G401 (cell line): ENCODE results near the gene RIOK3. TPM values are rescaled to one million over a fixed set of nuclear protein-coding genes. Genes with fewer than 3 reads are reported as not detected.

Source experiments
- DNase-seq: peaks from one replicate; pipeline ENCODE4 v3.0.0-alpha.2; 2015; ENCODE audit warnings: low spot score
- in situ Hi-C: cut with HindIII; loops from 2 replicates; pipeline ENCODE4 v1.10.0; 2016; ENCODE audit warnings: low sequenced_read_pairs, mixed read lengths
- total RNA-seq: library from RNA; depleted of rRNA; stranded (reverse); fragments of >200 nt; shearing (Covaris generic); gene quantifications from 2 replicates; pipeline ENCODE4 v1.2.3, GENCODE V29; 2014; rRNA removed

The RIOK3 gene
- total RNA-seq, 1 experiment from 2014 or later = 50.2 TPM

DNA sequence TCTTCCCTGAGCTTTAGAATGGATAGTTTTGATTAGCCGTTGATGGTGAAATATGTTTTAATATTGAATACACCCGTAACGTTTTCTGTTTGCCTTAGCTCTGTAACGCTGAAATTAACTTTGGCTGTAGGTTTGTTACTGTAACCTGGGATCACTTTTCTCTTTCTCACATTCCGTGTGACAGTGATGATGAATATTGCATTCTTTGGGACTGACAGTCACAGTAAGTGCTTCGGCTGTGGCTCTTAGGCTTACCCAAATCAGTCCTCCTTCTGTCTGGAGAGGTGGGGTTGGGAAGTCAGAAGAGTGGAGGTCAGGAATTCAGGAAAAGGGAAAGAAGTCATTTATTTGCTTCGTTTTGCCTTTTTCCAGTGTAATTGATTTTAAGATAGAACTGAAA, 68.2 kb downstream of the RIOK3 start:
- no peak for DNase-seq
- in situ Hi-C loops = no loop called here

DNA sequence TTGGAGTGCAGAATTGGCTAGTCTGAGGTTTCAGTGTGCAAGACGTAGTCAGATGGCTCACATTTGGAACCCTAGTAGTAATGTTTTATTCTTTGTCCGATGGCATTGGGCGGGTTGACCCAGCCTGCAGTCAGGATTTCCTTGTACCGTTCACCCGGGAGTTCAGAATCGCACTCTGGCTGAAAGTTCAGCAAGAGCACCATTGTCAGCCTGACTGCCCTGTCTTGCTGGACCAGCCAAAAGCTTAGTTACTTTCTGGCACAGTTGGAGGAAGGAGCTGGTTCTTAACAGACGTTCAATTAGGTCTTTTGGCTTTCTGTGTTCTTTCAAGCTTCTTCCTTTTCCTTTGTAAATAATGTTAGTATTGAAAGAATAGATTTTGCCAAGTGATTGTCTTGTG, 68.8 kb downstream of the RIOK3 start:
- in situ Hi-C loops = no loop called here
- no peak for DNase-seq

DNA sequence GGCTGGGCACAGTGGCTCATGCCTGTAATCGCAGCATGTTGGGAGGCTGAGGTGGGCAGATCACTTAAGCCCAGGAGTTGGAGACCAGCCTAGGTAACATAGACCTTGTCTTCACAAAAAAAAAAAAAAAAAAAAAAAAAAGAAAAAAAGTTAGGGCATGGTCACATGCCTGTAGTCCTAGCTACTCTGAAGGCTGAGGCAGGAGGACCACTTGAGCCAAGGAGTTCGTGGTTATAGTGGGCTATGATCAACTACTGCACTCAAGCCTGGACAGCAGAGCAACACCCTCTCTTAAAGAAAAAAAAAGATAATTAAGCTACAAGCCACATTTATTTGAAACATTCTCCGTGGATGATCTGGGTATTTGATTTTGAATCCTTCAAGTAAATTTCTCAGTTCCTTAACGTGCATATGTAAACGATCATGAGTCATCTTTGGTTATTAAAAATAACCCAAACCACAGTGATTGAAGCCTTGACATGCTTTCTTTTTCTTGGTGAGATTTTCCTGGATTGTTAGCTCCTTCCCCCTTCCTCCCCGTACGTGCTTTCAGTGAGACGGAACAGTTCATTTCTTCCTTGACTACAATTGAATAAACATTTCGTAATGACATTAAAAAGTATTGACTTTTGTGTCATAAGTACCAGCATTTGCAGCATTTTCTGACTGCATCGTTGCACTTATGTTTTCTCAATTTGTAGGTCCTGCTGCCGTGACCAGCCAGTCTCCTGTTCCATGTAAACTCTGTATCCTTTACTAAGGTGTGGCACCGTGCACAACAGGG, 70.5 kb downstream of the RIOK3 start:
- no peak for DNase-seq
- in situ Hi-C loops = no loop called here

DNA sequence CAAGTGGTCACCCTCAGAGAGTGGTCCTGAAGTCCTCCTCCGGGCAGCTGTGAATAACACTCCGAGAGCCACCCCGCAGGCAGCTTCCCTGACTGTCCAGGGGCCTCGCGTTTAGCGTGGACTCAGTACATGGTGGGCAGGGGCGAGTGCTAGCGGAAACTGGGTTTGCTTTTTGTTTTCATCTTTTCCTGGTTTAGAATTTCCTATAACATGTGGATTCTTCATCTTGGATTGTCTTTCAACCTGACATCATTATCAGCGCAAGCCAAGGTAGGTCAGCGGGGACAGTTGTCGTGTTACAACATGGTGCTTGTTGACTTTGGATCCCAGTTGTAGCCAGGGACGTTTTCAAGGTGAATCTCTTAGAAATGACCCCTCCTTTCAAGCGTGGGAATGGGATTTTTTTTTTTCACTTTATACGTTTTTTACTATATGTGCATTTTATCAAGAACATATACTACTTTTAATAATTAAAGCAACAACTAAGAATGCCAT, 71.2 kb downstream of the RIOK3 start:
- in situ Hi-C loops = no loop called here

DNA sequence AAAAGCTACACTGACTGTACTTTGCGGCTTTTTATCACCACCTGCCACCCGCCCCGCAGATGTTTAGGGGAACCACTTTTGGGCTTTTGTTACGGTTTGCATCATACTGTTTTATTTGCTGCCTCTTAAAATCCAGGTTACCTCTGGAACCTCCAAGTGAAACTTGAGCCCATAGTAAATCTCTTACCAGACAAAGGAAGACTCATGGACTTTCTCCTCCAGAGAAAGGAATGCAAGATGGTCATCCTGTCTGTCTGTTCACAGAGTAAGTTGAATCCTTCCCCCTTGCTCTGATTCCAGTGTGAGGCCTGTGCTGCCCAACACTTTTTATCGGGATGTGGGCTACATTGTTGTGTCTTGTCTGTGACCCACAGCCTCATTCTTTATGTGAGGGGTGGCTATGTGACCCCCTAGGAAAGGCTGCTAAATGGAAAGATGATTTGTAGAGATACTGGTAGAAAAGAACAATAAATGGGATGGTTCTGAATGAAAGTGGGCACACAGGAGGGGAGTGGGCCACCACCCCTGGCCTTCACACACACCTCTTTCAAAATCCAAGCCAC, 73.5 kb downstream of the RIOK3 start:
- in situ Hi-C loops = no loop called here
- DNase-seq = no peak

More for the DNA sequence above, 71.2 kb downstream of the RIOK3 start:
- no peak for DNase-seq

DNA sequence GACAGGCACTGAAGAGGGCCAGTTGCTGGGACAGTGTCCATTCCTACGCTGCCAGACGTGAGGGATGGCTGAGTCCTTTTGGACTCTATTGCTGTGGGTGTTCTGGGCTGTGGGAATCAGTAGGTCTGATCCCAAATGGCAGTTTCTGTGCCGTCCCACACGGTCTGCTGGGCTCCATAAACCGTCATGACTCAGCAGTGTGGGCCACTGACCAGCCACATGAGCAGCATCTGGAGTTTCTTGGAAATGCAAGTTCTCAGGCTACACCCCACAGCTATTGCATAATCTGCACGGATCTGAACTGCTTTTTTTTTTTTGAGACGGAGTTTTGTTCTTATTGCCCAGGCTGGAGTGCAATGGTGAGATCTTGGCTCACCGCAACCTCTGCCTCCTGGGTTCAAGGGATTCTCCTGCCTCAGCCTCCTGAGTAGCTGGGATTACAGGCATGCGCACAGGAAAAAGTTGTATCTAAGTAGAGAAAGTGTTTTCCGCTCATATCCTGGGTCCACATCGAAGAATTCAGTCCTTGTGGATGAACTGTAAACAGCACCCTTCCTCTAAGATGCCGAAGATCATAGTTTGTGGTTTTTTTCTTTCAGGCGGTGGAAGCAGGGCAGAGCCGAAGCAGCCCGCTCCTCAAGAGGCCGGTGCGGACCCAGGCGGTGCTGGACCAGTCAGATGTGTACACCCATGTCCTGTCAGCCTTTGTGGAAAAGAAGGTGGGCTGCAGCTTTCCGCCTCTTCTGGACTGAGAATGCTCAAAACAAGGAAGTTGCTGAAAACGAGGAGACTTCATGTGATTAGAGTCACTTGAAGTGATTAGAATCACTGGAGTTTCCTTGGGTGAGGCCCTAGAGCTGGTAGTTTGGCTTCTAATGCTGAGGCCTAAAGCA, 75.7 kb downstream of the RIOK3 start:
- no peak for DNase-seq
- in situ Hi-C loops = no loop called here

DNA sequence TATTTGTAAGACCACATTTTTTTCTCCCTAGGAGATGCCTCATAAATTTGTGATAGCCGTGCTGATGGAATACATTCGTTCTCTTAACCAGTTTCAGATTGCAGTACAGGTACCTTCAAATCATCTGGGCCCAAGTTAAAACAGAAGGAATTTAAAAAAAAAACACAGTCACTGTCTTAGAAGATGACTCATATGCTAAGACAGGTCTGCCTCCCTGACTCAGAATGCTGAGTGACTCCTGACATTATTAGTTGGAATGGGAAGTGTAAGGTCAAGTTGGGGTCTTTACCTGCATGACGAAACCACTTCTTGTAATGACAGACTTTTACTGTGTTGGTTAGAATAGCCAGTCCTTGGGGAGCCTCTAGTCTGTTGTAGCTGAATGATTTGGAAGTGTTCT, 76.5 kb downstream of the RIOK3 start:
- DNase-seq = no peak
- in situ Hi-C loops = no loop called here

DNA sequence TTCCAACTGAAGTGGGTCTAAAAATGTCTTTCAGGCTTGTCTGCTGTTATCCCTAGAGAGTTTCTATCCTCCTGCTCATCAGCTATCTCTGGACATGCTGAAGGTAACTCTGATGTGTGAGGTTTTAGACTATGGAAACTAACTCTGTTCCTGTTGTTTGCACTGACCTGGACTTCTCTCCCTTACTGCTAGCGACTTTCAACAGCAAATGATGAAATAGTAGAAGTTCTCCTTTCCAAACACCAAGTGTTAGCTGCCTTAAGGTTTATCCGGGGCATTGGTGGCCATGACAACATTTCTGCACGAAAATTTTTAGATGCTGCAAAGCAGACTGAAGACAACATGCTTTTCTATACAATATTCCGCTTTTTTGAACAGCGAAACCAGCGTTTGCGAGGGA, 77.1 kb downstream of the RIOK3 start:
- no peak for DNase-seq
- in situ Hi-C loops = no loop called here

DNA sequence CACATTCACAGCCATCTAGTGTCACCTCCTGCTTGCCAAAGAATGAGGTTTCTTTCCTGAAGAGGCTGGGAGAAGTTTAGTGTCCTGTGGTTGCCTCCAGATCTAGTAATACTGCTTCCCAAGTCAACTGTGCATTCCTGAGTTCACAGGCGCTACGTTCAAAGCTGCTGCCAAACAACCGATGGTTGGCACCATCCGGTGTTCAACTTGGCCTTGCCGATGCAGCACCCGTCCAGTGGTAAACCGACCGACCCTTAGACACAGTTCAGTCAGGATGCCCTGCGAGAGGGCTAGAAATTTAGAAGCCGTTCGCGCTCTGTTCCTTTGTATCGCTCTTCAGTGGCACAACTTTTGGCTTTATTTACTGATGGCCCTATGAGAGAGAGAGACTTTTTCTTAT, 78.8 kb downstream of the RIOK3 start:
- in situ Hi-C loops = no loop called here
- DNase-seq = no peak

Other genes starting within 250 kb of the RIOK3 start
- 12.9 and 18.5 TPM in 2 replicates for gene RMC1, start 50.2 kb downstream of the RIOK3 start, total RNA-seq
- gene NPC1, start 133.2 kb downstream of the RIOK3 start, total RNA-seq = 24.3 and 31.8 TPM in 2 replicates
- not detected in 2 replicates for gene ANKRD29, start 209.6 kb downstream of the RIOK3 start, total RNA-seq
- 0.43 and 0.44 TPM in 2 replicates for gene LAMA3, start 236.2 kb downstream of the RIOK3 start, total RNA-seq